ENCODE results near the gene RRAGC. TPM values are rescaled to one million over a fixed set of nuclear protein-coding genes. Genes with fewer than 3 reads are reported as not detected.

The RRAGC gene
- total and polyA plus RNA-seq, 9 of the 15 experiments (the other 6 are each of a cell fraction or from before 2014, with no cell fraction given) = 3.9 to 16.9 (median 10.9) TPM

- no peak for TF ChIP-seq THRB (CRISPR knock-in tag; conservative IDR thresholded peaks at IDR 0.05)
- TF ChIP-seq PHB2 (IDR thresholded peaks at IDR 0.05; ENCODE audit: low read depth) = no peak
- TF ChIP-seq XRCC3 (IDR thresholded peaks at IDR 0.05) = no peak
- TF ChIP-seq IRF2 (CRISPR knock-in tag; IDR thresholded peaks at IDR 0.05) = no peak
- no peak for TF ChIP-seq GATA2 (CRISPR knock-in tag; IDR thresholded peaks at IDR 0.05)
- no peak for TF ChIP-seq MTA2 (IDR thresholded peaks at IDR 0.05; ENCODE audit: low read depth)
- 0 out of 2 replicates have a peak, but pooled peaks have one; percentile 74 for TF ChIP-seq ZNF766 (CRISPR knock-in tag; conservative IDR thresholded peaks at IDR 0.05)
- peak; percentile 40; the same call in 1 of the 2 replicates for TF ChIP-seq GMEB1 (CRISPR knock-in tag; IDR thresholded peaks at IDR 0.05)
- no peak for TF ChIP-seq SMARCA4 (IDR thresholded peaks at IDR 0.05)
- no peak for TF ChIP-seq TEAD2 (tag; IDR thresholded peaks at IDR 0.05)
- TF ChIP-seq MEF2A (IDR thresholded peaks at IDR 0.05; ENCODE audit: control insufficient read depth, low read depth, low read length) = no peak
- no peak for TF ChIP-seq MCM2 (IDR thresholded peaks at IDR 0.05; ENCODE audit: low read depth)
- TF ChIP-seq SOX6 (IDR thresholded peaks at IDR 0.05) = peak; percentile 49; the same call in 1 of the 2 replicates
- TF ChIP-seq CAMTA2 (CRISPR knock-in tag; conservative IDR thresholded peaks at IDR 0.05) = no peak
- no peak for TF ChIP-seq STAT5A (IDR thresholded peaks at IDR 0.05; ENCODE audit: borderline replicate concordance, low read length)
- 0 out of 2 replicates have a peak, but pooled peaks have one; percentile 33 for TF ChIP-seq RNF219 (CRISPR knock-in tag; IDR thresholded peaks at IDR 0.05)
- no peak for TF ChIP-seq ELF2 (CRISPR knock-in tag; IDR thresholded peaks at IDR 0.05)
- TF ChIP-seq SREBF1 (IDR thresholded peaks at IDR 0.05; ENCODE audit: borderline replicate concordance, low read depth, low read length) = no peak
- TF ChIP-seq ZBTB12 (CRISPR knock-in tag; IDR thresholded peaks at IDR 0.05) = no peak
- no peak for TF ChIP-seq FOXA3 (CRISPR knock-in tag; conservative IDR thresholded peaks at IDR 0.05 in 1 of 2, IDR thresholded peaks at IDR 0.05 in 1 of 2)
- no peak for TF ChIP-seq SMAD2 (IDR thresholded peaks at IDR 0.05; ENCODE audit: low read depth, low read length)
- TF ChIP-seq GATAD2B (IDR thresholded peaks at IDR 0.05; ENCODE audit: borderline replicate concordance) = no peak
- no peak for TF ChIP-seq ZC3H8 (IDR thresholded peaks at IDR 0.05)
- TF ChIP-seq HDAC8 (tag; IDR thresholded peaks at IDR 0.05) = no peak
These were observed 13.7 kb upstream of the RRAGC start, which contains the start of gene MYCBP (continued) for GRCh38 chr1:38873027-38873969.
